ENCODE measurements around the gene PRDX5.

GRCh38 chr11:64349404-64349803 is 31.5 kb downstream of the PRDX5 start:
- no peak for TF ChIP-seq POLR2A (IDR thresholded peaks at IDR 0.05; ENCODE audit: low read length)
- TF ChIP-seq GATA1 (IDR thresholded peaks at IDR 0.05; ENCODE audit: low read depth, low read length), result no peak
